T-helper 1 cell (primary cell): Measurements from ENCODE around the gene TMEM233.
"Not testable (repeated sequence)": the region's sequence is repeated elsewhere in the genome, so short reads cannot be mapped to it uniquely, and the experiment has no call there.

Source experiments
- DNase-seq, 5 donors: peaks; one replicate each; pipeline ENCODE4 v3.0.0-alpha.2; 2012 to 2020

Gene TMEM233

DNA sequence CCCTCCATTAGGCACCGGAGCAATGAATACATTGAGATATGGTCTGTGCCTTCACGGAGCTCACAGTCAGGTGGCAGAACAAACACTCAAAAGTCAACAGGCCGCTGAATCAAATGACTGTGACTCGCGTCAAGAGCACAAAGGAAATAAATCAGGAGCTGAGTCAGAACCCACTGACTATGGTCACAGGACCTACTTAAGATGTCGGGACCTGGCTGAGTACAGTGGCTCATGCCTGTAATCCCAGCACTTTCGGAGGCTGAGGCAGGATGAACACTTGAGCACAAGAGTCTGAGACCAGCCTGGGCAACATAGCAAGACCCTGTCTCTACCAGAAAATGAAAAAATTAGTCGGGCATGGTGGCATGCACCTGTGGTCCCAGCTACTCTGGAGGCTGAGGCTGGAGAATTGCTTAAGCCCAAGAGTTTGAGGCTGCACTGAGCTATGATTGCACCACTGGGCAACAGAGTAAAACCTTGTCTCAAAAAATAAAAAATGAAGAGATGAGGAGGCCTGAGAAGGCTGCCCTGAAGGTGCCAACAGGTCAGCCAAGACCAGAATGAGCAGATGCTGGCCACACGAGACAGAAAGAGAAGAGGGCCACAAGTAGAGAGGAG, 19.9 kb downstream of the TMEM233 start:
- no peak for DNase-seq

DNA sequence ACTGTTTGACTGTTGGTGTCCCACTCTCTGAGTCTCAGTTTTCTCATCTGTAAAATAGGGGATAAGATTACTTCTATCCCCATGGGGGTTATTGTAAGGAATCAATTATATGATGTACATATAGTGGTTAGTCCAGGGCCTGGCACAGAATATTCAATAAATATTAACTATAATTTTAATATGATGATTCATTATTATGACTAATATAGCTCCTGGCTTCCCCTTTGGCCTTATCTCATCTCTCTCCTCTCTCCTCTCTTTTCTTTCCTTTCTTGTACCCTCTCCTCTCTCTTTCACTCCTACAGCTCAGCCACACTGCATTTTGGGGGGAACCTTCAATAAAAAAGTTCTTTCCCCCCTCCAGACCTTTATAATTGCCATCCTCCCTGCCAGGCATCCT, 21.1 kb downstream of the TMEM233 start:
- no peak for DNase-seq

DNA sequence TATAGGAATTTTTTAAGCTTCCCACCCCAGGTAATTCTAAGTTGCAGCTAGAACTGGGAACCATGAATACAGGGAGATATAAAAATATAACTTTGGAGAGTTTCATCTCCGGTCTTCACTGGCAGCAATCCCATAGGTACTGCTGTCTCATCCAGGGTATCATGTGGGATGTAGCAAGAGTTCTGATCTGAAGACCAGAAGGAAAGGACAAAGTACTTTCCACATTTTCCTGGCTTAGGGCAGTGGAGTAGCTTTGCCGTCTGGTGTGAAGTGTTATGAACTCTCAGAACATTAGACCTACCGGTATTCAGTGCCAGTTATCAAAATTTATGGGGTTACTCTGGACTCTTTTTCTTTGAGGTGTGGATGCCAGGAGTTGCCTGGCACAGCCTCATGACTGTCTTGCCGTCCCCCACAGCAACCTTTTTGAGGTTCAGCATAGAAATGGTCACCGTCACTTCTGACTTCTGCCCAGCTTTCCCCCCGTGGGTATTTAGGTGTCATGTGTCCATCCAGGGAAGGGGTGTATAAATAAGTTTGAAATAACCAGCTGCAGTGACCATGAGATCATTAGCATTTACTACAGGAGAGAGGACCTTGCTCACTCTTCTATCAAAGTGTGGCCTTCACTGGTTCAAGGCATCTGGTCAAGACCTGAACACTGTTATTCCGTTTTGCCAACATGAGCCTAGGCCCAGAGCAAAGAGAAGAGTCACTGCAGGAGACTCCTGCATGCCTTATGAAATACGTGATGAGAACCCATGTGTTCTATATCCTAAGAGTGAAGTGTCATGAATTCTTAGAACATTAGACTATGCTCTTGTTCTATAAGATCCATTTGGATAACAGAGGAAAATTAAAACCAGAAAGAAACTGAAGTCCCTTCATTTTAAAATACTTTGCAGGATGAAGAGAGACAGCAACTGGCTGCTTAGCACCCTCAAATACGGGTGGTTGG, 22.2 kb downstream of the TMEM233 start:
- no peak for DNase-seq

DNA sequence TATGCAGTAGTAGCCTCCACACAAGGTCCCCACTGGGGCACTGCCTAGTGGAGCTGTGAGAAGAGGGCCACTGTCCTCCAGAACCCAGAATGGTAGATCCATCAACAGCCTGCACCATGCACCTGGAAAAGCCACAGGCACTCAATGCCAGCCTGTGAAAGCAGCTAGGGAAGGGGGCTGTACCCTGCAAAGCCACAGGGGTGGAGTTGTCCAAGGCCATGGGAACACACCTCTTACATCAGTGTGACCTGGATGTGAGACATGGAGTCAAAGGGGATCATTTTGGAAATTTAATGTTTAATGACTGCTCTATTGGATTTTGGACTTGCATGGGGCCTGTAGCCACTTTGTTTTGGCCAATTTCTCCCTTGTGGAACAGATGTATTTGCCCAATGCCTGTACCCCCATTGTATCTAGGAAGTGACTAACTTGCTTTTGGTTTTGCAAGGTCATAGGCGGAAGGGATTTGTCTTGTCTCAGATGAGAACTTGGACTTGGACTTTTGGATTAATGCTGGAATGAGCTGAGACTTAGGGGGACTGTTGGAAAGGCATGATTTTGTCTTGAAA, 24.8 kb downstream of the TMEM233 start:
- DNase-seq = not testable (repeated sequence)

DNA sequence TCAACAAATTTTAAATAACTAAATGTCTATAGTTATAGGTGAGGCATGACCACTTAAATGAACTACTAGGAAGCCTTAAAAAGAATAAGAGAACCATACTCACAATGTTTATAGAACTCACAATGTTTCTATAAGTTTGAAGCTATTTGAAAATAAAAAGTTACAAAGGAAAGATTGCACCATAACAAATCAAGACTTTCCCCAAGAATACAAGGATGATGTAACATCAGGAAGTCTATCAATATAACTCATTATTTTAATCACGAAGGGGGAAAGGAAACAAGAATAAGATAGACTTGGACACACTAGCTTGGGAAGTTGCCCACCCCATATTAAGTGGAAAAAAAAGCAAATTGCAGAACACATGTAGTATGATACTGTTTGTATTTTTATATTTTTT, 26.9 kb downstream of the TMEM233 start:
- DNase-seq = no peak

DNA sequence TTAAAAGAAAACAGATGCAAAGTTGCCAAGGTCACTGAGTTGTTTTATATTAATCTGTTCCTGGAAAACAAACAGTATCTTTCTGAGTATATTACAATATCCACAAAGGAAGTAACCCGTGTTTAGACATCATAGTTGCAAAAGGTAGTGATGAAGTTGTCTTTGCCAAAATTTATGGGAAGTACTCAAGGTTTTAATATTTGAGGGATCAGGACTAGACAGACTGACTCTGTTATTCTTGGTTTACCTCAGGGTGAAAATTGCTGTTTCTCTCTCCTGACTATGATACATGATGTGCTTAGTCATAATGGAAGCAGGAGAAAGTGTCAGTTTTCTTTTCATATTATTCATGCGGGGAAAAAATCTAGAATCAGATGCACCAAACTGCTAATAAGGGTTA, 28.3 kb downstream of the TMEM233 start:
- peak in 1 of 5 donors; percentile 8 for DNase-seq

DNA sequence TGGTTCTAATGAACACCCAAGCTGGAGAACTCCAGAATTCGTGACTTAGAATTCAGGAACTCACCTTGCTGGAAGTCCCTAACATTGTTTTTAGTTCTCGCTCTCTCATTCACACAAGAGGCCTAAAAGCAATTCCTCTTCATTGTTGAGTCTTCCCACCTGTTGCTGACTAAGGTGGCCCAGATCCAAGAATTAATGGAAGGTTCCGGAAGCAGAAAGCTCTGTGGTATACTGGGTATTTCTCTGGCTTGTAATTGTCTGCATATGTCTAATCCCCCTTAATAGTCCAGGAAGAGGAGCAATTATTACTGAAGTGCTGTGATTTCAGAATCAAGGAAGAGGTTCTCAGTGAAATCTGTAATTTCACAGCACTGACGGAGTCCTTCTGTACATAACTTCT, 31.4 kb downstream of the TMEM233 start:
- no peak for DNase-seq

DNA sequence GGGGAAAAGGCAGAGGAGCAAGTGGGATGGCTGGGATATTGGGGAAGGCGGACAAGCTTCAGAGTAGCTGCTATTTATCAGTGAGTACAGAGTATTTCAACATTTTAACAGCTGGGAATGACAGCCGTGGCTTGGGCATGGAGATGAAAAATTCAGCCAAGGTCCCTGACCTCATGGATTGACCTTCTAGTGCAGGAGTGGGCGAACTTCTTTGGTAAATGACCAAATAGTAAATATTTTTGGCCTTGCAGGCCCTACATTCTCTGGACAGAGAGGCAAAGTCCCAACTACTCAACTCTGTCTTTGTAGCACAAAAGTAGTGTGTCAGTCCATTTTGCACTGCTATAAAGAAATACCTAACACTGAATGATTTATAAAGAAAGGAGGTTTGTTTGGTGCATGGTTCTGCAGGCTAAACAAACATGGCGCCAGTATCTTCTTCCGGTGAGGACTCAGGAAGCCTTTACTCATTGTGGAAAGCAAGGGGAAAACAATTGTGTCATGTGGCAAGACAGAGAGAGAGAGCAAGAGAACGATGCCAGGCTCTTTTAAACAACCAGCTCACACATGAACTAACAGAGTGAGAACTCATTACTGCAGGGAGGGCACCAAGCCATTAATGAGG, 33.6 kb downstream of the TMEM233 start:
- no peak for DNase-seq

DNA sequence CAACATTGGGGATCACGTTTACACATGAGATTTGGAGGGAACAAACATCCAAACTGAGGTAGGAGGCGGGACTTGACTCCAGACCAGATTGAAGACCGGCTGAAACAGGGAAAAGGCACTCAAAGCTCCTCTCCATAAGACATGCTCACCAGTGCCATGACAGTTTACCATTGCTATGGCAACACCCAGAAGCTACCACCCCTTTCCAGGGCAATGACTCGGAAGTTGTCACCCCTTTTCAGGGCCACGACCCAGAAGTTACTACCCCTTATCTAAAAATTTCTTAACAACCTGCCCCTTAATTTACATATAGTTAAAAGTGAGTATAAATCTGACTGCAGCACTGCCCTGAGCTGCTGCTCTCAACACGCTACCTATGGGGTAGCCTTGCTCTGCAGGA, 34.1 kb downstream of the TMEM233 start:
- DNase-seq = no peak

DNA sequence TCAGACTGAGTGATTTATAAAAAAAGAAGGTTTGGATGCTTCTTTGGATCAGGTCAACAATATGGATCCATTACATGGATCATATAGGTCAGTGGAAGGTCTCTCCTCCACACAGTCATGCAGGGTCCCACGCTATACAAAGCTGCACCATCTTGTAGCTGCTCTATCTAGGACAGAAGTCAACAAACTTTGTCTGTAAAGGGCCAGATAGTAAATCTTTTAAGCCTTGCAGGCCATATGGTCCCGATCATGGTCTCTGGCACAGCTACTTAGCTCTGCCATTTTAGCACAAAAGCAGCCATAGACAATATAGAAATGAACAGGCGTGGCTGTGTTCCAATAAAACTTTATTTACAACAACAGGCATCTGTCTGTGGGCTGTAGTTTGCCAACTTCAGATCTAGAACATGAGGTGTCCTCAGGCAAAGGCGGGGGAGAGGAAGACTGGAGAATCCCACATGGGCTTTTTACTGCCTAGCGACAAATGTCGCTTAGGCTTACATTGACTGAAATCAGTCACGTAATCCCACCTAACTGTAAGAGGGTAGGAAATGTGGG, 36.7 kb downstream of the TMEM233 start:
- DNase-seq = no peak

DNA sequence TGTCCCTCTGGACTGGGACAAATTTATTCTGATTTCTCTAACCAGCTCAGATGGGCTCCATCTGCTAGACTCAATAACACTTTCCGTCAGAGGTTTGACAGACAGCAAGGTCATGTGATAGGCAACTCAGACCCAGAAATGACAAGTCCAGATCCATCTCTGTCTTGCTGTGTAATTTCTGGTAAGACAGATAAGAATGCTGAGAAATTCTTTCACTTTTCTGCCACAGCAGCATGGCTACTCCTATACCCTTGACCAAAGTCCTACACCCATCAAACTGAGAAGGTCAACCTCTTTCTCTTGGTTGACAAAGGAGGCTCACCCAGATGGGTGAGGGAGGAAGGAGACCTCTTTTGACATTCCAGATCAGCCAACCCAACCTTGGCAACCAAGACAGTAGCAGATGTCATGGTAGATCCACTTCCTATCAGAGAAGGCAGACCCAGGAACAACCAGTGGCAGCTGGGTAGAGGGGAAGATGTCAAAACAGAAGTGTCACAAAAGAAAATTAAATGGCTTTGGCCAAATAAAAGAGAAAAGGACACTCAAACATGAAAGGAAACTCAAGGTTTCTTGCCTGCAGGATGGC, 37.5 kb downstream of the TMEM233 start:
- no peak for DNase-seq

DNA sequence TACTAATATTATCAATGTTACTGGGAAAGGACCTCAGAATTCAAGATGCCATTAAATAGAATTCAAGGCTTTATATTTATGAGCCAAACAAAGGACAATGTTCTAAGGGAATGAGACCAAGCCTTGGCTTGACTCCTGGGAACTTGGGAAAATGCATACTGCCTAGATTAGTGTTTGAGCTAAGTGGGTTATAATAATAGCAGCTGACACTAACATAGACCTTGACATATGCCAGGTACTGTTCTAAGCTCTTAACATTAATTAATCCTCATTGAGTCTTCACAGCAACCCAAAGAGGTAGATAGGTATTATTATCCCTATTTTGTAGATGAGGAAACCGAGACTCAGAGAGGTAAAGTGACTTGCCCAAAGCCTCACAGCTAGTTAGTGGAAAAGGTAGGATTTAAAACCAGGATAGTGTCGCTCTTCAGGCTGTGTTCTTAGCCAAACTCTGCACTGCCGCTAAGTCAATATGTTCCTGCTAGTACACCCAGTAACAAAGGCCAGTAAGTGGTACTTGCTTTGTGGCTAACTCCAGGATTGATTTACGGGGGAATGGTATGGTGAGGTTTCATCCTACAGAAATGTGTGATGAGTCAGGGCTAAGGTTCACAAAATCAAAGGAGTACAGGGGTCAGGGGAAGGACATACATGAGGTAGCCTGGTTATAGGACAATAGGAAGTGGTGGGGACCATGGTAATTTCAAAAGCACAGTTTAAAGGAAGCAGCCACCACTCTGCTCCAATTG, 38.5 kb downstream of the TMEM233 start:
- DNase-seq = no peak

DNA sequence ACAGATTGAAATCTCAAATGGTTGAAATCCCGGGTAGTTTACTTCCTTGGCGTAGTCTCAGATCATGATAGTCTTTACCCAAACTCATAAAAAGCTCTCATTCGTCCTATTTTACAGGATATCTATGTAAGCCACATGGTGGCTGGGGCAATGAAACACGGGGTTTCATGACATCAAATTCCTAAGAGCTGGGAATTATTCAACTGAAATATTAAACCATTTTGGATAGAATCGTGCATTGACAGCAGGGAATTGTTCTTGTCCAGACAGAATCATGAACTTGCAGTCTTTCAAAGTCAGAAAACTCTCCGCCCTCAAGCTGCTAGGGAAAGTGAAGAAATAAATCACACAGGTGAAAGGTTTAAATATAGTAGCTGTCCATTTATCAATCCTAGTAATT, 41.2 kb downstream of the TMEM233 start:
- no peak for DNase-seq

DNA sequence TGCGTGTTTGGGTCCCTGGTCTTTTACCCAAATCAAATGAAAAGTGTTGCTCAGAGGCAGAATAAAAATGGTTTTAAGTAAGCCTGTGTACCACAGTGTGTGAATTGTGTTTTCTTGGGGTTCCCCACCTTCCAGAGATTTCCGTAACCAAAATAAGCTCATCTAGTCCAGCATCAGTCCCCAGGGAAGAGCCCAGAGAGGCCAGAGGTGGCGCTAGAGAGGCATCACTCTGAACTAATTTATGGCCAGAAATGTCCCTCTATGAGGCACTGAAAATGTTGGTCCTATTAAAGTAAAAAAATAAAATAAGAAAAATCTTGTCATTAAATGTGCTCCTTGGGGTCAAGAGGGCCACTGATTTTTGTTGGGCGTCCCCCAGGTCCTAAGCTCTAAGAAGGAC, 49.4 kb downstream of the TMEM233 start:
- DNase-seq = no peak

DNA sequence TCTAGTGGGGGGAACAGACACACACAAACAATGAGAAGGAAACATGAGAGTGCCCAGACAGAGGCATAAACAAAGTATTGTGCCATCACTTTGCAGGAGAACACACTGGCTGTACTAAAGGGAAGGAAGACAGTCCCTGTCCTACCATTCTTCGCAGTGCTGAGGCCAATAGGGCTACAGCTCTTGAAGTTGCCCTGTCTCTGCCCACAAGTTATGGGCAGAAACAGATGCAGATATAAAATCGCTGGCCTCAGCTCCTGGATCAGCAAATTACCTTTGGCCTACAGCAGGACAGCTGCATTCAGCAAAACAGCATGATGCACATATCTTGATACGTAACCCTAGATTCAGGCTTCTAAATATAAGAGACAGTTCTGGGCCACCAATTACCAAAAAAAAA, 51.4 kb downstream of the TMEM233 start:
- DNase-seq = no peak

DNA sequence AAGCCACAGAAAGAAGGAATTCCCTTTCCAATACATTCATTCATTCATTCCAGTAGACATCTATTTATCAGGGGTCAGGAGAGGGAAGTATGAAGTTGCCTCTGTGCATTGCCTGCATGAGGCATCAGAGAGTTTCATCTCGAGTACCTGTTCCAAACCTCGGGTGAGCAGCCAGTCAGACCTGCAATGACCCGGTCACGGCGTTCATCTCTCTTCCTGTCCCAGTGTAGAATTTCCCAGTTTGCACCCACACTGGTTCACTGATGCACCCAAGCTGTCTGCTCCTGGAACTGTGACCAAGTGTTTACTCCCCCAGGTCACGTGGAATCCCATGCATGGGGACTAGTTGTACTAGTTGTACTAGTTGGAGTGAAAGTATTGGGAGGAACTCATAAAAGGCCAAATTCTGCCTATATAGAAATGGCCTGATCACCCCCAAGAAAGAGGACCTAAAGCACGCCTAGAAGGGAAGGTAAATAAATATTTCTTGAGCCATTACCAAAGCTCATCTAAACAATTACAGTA, 52.0 kb downstream of the TMEM233 start:
- no peak for DNase-seq

DNA sequence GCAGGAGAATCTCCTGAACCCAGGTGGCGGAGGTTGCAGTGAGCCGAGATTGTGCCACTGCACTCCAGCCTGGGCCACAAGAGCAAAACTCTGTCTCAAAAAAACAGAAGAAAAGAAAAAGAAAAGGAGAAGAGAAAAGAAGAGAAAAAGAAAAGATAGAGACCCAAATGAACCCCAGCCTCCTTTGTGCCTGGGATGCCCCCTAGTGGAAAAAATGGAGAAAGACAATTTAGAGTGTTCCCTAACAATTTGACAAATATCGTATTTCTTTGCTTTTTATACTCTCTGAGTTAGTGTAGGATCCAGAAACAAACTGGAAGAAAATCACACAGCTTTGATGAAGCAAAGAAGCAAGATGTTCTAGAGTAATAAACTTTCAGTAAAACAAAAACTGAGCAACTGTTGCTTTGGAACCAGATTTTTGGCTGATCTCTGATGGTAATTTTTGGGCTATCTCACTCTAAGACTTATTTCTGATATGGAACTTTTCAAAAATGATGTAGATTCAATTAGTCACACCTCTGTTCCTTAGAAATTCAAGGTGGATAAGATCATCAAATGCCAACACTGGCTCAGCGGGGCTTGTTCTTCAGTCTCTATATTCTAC, 55.7 kb downstream of the TMEM233 start:
- DNase-seq = no peak

DNA sequence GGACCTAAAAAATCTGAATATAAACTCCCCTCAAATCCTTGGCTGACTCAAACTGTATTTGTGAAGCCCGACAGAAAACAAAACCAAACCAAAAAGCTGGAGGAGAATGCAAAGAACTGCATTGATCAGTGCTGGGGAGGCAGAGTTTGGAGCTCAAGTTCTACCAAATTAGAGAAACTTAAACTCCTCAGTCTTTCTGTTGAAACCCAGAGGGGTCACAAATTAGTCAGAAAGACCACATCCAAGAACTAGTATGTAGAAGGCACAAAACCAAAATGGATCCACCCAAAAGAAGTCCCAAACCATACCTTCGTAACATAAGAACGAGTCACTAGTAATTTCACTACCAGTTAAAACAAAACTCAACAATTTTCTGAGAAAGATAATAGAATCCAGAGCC, 59.1 kb downstream of the TMEM233 start:
- DNase-seq = no peak

DNA sequence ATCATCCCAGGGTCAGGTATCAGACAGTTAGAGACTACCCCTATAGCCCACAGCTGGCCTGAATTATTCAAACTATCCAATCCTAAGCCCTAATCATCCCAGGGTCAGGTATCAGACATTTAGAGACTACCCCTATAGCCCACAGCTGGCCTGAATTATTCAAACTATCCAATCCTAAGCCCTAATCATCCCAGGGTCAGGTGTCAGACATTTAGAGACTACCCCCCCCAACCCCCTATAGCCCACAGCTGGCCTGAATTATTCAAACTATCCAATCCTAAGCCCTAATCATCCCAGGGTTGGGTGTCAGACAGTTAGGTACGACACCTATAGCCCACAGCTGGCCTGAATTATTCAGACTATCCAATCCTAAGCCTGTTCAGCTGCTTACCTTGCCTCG, 63.4 kb downstream of the TMEM233 start:
- not testable (repeated sequence) for DNase-seq

DNA sequence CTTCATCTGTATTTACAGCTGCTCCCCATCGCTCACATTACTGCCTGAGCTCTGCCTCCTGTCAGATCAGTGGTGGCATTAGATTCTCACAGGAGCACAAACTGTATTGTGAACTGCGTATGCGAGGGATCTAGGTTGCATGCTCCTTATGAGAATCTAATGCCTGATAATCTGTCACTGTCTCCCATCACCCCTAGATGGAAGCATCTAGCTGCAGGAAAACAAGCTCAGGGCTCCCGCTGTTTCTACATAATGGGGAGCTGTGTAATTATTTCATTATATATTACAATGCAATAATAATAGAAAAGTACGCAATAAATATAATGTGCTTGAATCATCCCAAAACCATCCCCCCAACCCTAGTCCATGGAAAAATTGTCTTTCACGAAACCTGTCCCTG, 64.6 kb downstream of the TMEM233 start:
- not testable (repeated sequence) for DNase-seq

DNA sequence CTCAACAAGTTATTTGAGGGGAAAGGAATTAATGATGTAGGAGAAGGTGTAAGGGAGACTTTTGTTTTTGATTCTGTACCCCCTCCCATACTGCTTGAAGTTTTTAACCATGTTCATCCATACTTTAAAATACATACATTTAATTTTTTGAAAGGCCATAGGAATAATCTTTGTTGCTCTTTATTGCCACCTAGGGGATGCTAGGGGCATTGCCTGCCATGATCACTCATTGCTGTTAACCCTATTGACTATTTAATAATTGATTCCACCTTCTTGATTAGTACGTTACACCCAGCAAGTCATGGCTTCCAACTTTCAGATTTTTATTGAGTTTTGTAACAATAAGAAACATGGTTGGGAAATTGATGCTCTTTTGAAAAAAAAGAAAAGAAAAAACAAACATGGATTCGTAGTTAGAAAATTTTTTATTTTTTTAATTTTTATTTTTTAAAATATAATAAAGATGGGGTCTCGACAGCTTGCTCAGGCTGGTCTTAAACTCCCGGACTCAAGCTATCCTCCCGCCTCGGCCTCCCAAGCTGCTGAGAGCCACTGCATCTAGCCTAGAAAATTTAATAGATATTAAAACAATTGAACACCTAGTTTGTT, 65.8 kb downstream of the TMEM233 start:
- peak in 4 of 5 donors; percentile 11 to 35 (median 28) for DNase-seq
